ENCODE measurements around the gene ANKRD39.

The ANKRD39 gene

DNA sequence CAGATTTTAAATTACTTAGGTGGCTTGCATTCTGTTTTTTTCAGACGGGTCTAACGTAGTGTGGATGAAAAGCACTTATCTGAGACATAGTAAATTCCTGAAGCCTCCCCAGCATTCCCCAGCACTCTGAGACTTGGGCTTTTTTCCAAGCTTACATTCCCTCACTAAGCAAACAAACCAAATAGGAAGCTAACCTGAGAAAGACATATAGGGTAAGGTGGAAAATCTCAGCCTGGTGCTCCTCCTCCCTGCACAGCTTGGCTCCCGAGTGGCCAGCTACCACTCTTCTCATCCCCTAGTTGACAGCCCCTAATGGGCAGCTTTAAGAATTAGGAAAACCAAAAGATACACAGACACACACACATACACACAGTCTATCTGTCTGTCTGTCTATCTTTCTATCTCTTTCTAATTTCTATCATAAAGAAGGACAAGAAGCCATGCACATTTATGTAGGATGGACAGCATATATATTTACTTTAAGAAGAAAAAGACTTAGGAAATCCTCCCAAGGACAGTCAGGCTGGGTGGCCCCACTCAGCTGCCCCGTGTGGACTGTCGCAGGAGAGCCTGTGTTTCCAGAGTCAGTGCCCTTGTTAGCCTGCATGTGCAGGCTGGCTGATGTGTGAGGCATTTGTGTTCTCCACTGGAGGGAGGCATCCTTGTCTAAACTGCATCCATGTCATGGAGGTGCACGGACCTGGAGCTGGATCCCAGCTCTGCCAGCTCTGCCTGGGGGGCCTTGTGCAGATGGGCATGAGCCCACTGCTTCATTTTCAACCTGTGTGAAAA, 33.5 kb downstream of the ANKRD39 start:
- DNase-seq: no peak

DNA sequence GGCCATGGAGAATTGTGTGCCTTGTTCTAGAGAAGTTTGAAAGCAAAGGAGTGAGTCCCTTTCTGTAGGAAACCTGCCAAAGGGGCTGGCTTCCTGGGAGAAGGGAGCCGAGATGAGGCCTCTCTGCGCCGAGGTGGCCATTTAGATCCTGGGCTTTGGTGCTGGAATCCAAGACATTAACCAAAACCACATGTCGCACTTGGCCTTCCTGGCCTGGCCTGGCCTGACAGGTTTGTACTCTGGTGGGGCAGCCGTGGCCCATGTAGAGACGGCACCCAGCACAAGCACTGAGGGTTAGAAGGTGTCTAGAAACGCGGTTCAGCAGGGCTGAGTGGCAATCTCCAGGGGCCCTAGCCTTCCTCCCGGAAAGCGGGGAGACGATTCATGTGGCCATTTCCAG, 34.6 kb downstream of the ANKRD39 start:
- no peak for DNase-seq

DNA sequence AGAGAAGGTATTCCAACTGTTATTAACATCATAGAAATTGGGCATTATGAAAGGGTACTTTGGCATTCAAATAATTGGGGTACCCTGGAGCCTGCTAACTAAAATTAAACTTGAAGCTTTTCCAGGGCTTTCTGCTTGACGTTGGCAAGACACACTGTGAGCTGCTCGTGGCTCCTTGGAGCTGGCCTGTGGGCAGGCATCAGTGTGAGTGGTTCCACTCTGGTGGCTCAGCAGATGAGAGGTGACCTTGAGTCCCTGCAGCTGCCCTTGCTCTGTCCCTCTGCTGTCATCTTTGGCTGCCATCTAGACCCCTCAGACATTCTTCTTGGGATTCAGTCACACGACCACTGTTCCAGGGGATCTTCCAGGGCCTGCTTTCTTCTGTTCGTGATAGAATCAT, 35.0 kb downstream of the ANKRD39 start:
- DNase-seq: no peak

DNA sequence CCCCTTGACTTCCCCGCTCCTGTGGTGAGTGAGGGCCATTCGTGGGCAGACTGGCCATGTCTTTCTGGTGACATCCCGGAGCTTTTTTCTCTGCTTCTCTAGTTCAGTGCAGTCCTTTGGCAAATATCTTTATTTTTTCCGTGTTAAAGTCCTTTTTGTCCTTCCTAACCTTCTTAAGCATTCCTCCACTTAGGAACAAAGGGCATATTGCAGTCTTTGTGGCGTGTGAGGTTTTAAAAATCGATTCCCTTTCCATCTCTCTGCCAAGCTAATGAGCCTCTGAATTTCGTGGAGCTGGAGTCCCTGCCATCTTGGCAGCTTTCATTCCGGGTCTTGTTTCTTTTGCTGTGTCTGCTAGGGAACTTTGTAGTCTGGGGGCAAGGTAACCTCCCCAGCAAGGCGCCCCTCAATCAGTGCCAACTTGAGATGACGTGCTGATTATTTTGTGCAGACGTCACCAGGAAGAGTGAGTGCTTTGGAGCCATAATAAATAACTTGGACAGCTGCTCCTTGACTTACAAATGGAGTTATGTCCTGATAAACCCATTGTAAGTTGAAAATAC, 36.6 kb downstream of the ANKRD39 start:
- DNase-seq: no peak

DNA sequence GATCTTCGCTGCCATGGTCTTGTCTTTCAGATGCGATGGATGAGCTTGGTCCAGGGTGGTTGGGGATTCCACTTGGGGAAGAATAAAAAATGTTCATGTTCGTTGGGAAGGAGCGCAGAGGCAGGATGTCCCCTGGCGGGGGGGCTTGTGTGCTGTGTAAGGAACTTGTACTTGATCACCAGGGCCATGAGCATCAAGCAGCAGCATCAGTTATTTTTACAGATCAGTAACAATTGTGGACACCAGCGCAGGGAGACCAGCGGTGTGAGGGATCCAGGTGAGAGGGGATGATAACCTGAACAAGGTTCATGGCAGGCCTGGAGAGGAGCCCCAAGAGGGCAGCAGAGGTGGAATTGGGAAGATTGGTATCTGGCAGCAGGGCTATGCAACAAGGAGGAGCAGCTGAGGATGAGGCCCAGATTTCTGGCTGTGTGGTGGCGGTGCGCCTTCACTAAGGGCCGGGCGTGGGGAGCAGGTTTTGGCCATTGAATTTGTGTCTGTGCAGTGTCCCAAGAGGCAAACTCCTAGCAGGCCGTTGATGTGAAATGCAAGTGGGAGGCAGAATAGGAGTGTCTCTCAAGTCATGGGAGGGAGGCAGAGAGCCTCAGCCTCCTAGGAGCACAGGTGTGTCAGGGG, 37.8 kb downstream of the ANKRD39 start:
- DNase-seq: no peak

DNA sequence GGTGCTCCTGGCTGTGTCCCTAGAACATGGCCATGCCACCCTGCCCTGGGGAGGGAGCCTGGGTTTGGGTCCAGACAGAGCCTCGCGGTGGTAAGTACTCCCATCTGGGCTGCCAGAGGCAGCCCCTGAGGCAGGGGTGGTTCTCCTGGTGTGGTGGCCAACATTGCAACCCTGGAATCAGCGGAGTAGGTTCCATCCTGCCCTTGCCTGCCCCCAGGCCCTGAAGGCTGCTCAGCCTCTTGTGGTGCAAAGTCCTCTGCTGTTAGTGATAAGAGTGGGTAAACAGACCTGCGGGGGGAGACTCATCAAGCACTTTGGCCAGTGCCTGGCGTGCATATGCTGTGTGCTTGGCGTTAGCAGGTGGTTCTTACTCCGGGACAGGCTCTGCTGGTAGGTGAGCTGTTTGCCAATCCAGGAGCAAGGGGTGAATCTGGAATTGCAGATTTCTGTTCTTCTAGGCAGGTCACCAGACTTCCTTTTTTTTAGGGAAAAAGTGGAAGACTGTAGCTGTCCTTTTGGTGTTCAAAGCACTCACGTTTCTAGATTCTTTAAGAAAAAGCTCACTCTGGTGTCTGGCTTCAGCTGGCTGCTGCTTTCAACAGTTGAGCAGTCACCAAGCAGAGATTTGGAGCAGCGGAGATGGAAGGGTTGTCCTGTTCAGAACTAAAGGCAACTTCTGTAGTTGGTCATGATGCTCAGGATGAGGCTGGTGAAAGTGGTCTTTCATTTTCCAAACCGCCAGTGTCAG, 38.5 kb downstream of the ANKRD39 start:
- no peak for DNase-seq

DNA sequence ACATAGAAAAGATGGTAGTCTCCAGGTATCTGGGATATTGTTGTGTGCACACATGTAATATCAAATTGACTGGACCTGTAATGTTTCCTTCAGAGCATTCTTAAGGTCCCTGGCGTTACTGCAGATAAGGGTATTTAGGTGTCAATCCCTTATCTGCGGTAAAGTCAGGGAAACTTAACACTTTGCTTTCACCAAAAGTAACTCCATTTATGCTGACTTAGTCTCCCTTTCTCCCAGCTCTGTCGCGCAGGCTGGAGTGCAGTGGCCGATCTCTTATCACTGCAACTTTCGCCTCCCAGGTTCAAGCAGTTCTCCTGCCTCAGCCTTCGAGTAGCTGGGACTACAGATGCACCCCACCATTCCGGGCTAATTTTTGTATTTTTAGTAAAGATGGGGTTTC, 39.9 kb downstream of the ANKRD39 start:
- no peak for DNase-seq

DNA sequence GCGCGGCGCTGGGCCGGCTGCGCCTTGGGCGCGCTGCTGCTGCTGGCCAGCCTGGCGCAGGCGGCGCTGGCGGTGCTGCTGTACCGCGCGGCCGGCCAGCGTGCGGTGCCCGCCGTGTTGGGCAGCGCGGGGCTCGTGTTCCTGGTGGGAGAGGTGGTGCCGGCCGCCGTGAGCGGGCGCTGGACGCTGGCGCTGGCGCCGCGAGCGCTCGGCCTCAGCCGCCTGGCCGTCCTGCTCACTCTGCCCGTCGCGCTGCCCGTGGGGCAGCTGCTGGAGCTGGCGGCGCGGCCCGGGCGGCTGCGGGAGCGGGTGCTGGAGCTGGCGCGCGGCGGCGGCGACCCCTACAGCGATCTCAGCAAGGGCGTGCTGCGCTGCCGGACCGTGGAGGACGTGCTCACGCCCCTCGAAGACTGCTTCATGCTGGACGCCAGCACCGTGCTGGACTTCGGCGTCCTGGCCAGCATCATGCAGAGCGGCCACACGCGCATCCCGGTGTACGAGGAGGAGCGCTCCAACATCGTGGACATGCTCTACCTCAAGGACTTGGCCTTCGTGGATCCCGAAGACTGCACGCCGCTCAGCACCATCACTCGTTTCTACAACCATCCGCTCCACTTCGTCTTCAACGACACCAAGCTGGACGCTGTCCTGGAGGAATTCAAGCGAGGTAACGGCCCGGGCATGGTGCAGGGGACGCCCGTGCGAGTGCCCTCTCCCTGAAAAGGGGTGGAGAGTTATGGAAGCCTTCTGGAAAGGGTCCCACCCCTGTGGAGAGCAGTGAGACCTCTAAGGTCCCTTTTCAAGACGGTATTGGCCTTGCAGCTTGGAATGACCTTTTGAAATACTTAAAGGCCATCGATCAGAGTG, 40.7 kb downstream of the ANKRD39 start:
- no peak for DNase-seq

DNA sequence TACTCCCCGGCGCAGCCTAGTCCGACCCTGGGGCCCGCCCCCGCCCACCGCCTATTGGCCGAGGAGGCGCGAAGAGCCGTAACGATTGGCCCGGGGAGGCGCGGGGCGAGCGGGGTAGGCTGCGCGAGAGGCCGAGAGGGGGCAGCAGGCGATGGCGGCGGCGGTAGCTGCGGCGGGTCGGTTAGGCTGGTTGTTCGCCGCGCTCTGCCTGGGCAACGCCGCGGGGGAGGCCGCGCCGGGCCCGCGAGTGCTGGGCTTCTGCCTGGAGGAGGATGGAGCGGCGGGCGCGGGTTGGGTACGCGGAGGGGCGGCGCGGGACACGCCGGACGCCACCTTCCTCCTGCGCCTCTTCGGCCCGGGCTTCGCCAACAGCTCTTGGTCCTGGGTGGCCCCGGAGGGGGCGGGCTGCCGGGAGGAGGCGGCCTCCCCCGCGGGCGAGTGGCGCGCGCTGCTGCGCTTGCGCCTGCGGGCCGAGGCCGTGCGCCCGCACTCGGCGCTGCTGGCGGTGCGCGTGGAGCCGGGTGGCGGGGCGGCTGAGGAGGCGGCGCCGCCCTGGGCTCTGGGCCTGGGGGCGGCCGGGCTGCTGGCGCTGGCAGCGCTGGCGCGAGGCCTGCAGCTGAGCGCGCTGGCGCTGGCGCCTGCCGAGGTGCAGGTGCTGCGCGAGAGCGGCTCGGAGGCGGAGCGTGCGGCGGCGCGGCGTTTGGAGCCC, 41.5 kb downstream of the ANKRD39 start, which contains the start of gene CNNM3:
CNNM3 (plus strand) TSS at position 142 of the 709 bp plus-strand sequence; CDS start at position 152, 10 bp downstream.
- DNase-seq: peak; percentile 66

DNA sequence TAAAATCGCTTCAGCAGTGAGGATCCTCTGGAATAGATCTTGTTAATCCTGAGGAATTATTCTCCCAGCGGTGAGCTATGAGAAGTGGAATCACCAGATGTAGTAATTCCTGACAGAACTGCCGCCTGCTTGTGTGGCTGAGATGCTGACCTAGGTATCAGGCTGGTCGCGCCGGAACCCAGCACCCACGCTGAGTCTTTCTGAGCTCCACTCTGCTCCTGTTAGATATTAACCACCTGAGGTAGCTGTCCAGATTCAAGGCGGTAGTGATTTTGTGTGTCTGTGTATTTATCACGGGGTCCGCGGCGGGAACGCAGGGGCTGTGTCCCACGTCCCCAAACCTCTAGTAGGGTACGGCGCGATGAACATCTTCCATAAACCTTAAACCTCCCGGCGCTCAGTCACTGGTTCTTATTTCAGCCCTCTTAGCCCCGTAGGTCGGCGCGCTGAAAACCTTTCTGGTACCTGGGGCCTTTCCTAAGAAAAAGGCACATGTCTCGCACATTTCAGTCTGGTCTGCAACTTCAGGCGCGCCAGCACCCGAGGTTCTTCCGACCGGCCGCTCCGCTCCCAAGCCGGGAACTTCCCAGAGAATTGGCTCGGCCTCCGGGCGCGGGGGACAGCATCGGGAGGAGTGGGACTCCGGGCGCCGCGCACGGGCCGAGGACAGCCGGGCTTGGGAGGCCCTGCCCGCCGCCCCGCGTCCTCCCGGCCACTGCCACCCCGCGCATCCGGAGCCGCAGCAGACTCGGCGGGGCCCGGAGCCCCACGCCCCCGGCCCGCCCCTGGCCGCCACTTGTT, 42.3 kb downstream of the ANKRD39 start:
- DNase-seq: no peak

DNA sequence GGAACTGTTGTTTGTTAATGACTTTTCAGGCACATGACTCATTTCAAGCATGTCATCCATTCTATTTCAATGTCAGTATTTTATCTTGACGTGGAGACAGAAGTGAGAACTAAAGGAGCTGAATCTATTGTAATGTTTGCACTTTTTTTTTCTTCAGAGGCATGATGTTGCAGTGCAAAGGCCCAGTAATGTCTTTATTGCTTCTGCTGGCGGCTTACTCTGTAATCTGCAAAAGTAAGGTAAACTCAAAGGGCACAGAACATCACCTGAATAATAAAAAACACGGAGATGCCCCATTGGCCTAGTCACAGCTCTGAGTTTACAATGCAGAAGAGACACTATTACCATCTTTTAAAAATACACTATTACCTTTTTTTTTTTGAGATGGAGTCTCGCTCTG, 44.2 kb downstream of the ANKRD39 start:
- DNase-seq: no peak

DNA sequence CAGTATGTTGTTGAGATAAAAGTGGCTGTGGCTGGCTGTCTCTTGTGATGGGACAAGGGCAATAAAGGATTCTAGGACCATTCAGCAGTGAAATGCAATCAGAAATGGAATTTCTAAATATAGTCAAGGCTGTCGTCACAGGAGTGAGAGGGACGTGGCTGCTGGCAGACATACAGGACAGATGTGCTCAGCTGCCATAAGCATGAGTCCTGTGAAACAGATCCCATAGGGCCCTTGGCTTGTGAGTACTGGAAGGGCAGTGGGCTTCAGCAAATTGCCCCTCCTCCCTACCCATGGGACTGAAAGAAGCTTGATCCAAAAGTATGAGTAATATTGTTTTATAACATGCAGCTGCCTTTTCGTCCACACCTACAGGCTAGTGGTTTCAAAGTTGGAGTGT, 45.9 kb downstream of the ANKRD39 start:
- no peak for DNase-seq

DNA sequence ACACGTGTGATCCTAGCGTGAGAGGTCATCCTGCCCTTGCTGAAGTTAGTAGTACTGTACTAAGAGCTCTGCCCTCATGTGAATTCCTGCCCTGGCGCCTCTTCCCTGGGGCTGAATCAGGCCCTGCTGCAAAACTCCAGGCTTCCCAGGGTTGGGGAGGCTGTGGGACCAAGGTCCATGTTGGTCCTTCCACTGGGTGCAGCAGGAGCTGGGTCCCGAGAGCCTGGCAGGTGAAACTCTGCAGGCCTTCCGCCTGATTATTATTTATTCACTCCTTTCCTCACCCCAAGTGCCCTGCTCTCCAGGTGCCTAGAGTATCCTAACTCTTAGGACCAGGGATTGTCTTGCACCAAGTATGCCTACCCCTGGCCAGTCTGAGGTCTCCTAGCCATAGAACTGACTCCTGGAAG, 47.0 kb downstream of the ANKRD39 start:
- no peak for DNase-seq

DNA sequence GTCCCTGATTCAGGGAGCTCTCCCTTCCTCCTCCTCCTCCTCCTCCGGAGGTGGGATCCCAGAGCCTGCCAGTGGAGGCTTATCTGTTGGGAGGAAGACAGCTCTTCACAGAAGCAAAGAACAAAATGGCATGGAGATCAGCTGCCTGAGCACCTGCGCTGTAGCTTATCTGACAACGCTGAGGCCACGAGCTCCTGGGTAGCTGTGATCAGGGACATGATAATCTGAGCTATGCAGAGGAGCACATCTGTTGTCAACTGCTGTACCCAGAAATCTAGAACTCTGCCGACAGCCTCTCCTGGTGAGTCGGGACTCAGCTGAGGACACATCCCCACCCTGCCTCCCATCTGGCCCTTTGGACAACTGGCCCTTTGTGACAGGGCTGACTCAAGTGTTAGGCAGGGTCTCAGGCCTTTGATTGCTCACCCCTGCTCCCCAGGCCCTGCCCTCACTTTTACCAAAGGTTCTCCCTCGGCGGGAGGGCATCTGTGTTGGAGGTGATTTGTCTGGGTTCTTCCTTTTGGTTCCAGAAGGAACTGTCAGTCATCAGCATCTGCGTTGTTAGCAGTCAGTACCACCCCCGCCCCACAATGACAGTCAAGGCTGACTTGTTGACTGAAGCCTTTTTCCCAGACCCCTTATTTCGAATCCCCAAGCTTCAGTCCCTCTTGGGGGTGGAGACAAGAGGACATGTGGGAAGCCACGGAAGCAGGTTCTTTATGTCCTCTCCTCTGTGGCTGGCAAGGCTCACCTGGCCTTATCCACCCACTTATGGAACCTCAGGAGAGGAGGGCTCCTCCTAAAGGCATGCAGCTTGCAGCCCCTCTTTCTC, 47.6 kb downstream of the ANKRD39 start:
- no peak for DNase-seq

DNA sequence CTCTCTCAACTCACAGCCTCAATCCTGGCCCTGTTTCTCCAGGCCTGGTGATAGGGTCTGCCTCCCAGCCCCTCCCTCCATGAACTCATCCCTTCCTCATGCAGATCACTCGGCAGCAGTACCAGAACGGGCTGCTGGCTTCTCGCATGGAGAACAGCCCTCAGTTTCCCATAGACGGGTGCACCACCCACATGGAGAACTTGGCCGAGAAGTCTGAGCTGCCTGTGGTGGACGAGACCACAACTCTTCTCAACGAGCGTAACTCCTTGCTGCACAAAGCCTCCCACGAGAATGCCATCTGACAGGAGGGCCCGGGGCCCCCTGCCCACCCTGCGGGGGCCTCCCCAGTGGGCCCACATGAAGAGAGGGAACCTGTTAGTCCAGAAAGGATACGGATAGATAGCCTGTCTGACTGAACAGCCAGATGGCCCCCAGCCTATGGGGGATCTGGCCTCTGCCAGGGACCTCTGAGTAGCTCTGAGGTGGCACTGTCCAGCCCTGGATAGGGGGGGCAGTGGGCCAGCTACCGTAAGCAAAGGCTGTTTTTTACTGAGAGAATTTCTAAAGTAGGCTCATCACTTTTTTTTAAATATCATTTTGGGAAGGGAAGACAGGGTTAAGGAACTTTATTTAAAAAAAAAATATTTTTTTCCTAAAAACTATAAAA, 48.5 kb downstream of the ANKRD39 start:
- DNase-seq: no peak

DNA sequence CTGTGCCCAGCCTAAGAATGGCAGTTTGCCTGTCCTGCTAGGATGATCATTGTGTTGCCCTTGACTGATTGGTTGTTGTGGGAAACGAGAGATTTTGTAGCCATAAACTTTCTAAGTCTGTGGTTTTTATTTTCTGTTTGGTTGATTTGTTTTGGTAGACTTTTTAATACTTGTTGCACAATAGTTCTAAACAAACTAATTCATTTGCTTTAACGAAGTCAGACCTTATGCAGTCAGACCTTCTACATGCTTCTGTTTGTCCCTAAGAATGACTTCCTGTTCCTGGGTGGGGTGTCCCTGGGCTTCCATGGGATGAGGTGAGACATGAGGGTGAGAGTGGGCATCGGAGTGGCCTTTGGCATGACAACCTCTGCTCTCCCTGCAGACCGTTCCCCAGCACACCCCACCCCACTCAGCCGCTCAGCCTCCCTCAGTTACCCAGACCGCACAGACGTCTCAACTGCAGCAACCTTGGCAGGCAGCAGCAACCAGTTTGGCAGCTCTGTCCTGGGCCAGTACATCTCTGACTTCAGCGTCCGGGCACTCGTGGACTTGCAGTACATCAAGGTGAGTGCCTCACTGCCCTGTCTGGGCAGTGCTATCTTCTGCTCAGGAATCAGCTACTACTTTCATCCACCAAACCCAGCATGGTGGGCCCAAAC, 49.5 kb downstream of the ANKRD39 start:
- no peak for DNase-seq

DNA sequence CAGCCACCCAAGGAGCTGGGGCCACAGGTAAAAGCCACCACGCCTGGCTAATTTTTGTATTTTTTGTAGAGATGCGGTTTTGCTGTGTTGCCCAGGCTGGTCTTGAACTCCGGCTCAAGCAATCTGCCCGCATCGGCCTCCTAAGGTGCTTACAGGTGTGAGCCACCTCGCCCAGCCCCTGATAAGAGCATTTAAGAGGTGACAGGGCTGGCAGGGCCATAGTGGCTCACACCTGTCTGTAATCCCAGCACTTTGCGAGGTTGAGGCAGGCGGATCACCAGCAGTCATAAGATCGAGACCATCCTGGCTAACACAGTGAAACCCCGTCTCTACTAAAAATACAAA, 50.7 kb downstream of the ANKRD39 start:
- no peak for DNase-seq

DNA sequence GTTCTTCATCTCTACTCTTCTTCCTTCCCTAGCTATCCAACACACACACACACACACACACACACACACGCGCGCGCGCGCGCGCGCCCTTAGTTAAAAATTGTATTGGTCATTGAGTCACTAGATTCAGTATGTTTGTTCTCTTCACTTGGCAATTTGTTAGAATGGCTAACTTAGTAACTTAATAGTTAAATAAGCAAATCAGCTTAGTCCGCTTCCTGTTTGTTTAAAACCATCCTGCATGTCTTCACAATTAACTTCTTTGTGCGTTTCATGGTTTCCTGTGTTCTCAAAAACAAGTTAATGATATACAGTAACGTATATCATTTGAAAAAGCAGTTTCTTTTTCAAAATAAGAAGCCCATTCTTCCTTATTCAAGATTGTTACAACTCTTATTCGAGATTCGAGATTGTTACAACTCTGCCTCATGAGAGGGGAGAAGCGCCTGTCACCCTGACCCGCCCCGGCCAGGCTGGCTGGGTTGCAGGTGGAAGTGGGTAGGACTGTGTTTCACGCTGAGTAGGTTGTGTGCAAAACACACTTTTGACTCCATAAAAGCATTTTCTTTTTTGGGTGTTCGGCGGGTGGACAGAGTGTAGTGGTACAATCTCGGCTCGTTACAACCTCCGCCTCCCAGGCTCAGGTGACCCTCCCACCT, 51.2 kb downstream of the ANKRD39 start:
- no peak for DNase-seq
